Right kidney (tissue), 1 donor: ENCODE measurements around the gene AIP.
A peak's percentile ranks its signal among the peaks of the same experiment; 100 is the strongest.

Source experiments
- DNase-seq: peaks from one replicate; pipeline ENCODE4 v3.0.0-alpha.2; 2016

The AIP gene

DNA sequence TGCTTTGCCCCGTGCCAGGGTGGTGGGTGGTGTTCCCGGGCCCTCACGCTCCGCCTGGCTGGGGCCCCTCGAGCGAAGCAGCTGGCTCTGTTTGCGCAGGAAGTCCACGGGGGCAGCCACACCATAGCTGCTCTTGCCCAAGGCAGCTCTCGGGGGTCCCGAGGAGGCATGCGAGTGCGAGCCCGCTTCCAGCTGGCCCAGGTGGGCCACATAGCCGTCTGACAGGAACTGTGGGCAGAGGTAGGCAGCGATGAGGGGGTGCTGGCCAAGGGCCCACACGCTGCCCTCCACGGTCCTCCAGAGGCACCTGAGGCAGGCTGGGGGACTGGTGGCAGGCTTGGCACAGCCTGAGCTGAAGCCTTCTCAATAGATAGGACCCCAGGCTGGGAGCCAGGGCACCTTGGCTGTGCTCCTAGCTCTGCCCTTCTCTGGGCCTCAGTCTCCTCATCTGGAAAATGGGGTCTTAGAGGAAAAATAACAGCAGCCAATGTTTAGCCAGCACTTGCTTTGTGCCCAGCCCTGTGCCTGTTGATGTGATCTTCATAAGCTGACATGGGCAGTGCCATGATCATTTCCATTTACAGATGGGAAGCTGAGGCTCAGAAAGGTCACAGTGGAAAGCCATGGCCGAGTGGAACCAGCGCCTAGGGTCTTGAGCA, 9.4 kb downstream of the AIP start:
- no peak for DNase-seq

DNA sequence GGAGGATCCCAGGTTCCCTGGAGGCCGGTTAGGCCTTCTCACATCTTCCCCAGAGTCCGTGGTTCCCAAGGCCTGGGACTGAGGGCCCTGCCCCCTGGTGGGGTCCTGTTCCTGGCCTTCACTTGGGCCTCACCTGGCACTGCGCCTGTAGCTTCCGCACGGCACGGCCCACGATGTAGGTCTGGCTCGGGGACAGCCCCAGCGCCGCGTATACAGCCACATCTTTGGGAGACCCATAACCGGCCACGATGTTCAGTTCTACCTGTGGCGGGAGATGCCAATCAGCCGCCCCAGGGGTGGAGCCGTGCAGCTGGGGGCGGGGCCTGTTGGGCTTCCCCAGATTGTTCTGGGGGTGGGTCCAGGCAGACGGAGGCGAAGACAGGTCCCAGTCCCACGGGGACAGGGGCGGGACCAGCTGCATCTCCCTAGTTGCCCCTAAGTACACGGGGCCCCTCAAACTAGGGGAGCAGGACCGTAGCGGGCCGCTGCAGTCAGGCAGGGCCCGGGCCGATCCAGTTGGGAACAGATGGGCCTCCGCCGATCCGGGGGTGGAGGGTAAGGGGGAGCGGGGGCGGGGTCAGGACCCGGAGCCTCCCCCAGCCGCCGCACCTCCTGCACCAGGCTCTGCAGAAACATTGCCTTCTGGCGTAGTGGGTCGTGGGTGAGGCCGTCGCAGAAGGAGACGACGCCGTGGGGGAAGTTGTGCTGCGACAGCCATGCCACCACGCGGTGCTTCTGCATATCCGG, 10.1 kb downstream of the AIP start:
- DNase-seq = no peak

DNA sequence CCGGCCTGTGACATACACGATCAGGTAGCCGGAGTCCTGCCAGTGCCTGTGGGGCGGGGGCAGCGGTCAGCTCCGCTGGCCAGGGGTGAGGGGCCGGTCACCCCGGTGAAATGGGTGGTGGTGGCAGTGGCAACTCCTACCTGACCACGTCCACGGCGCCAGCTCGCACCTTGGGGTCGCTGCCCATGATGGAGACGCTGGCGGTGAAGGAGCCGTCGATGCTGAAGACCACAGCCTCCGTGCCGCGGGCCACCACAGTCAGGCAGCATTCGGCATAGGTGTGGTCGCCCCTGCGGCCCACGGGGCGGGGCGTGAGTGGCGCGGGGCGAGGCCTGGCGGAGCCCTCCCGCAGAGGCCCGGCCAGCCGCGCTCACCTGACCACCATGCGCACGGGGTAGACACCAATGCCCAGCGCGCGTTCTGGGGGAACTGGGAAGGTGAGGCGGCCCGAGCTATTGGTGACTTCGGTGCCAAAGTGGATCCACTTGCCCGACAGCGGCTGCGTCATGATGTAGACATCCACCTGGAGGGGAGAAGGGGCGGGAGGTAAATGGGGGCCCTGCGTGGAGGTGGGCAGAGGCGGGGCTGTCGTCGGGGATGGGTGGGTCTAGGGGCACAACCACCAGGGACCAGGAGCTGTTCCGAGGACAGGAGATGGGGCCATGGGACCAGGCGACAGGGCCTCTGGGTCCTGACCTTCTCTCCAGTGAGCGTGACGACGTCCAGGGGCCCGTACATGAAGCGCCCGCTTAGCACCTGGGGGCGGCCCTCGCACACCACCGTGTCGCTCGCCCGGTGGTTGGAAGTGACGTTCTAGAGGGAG, 10.9 kb downstream of the AIP start:
- no peak for DNase-seq

DNA sequence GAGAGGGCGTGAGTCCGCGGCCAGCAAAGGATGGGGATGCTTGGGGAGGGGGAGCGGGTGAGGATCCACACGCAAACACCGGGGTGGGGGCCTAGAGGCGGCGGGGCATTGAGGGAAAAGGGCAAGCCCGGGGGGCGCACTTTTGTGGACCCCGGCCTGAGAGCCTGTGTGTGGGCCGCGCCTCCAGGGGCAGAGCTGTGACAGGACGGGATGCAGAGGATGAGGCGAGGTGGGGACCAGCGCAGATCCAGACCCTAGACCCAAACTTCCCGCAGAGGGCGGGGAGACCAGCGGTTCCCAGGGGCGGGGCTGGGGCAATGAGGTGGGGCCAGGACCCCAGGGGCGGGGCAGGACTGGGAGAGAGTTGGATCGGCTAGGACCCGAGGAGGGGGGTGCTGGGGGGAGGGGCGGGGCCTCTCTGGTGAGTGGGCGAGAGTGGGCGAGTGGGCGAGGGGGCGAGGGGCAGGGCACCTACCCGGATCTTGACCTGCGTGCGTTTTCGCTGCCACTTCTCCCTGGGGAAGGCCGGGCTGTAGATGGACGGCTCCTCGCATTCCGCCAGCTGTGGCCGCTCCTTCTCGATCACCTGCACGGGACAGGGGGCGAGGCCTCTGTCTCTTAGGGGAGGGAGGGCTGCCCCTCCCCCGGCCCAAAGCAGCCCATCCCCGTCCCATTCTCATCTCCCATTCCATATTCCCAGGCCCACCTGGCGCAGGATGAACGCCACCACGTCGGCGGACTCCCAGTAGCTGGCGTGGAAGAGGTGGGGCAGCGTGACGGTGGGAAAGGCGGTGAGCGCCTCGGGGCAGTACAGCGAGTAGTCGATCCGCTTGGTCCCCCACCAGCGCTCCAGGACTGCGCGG, 11.8 kb downstream of the AIP start:
- DNase-seq = no peak

DNA sequence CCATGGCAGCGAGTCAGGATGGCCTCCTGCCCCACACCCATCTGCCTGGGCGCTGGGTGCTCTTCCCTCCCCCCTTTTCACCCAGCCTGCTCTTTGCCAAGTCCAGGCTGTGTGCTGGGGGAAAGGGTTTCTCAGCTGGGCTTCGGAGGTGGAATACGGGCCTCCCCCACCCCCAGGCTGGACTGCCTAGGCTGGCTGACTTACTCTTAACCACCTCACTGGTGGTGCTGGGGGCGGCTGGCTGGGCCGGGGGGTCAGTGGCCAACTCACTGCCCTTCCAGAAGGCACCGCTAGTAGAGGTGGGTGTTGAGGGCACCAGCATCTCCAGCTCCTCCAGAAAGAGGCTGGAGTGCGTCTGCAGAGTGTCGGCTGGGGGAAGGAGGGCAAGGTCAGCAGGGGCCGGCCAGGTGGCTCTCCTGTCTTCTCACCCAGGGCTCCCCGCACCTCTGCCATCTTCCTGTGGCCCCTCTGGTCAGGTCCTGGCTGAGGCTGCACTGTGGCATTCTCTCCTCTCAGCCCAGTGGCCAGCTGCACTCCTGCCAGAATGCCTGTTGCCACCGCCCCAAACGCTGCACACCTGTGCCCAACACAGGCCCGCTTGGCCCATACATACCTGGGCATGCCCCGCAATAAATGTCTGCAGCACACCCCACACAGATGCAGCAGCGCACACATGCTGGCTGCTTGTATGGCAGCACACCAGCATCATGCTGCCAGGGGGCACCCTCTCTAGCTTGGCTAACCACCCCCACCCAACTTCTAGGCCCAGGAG, 12.6 kb downstream of the AIP start:
- DNase-seq = no peak

DNA sequence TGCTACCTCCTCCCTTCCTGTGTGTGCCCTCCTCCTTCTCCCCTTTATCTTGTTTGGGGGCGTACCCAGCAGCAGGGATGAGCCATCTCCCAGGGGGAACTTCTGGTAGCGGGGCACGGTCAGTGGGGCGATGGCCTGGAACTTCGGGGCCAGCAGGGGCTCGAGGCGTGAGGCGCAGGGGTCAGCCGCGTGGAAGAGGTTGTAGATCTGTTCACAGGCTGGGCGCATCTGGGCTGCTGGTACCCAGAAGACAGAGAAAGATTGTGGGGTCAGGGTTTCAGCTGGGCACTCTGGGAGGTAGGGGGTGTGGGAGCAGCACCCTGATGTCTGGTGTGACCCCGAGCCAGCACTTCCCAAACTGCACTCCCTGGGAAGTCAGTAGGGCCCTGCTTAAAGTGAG, 13.3 kb downstream of the AIP start:
- DNase-seq = no peak

DNA sequence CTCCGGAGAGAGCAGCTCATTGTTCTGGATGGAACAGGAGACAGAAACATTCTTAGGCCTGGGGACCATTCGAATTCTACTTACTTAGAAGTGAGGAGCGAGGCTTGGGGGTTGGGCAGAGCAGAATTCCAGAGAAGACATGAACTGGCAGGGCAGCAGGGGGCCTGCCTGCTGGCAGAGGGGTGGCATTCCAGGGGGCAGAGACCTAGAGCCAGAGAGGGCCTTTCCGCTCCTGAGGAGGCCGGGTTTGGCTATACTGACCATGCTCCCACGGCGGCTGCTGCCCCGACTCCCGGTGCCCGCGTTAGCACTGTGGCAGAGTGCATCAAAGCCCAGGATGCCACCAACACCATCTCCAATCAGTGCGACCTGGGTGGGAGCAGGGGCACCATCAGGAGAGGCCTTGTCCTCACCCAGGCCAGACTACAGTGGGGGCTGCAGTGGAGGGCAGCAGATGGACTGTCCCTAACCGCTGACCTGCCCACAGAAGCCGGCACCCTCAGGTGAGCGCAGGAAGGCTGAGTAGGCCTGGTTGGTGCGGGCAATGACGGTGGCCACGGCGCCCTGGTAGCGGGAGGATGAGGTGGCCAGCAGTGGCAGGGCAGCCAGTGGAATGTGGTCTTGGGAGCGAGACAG, 14.9 kb downstream of the AIP start:
- no peak for DNase-seq

DNA sequence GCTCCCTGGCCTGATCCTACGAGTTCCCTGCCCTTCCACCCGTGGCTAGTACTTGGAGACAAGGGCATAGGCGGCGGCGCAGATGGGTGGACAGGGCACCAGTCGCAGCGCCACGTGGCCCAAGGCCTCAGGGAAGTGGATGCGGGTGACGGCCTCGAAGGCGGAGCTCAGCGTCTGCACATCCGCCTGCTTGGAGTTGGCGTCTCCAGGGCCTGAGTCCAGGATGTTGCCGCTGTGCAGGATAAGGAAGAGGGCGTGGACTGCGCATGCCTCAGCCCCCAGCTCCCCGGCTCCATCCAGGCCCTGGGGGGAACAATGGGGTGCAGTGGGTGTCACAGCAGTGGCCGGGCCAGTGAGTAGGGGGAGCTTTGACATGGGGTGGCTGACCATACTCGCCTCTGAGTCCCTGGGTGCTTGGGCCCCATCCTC, 15.7 kb downstream of the AIP start:
- DNase-seq = no peak

DNA sequence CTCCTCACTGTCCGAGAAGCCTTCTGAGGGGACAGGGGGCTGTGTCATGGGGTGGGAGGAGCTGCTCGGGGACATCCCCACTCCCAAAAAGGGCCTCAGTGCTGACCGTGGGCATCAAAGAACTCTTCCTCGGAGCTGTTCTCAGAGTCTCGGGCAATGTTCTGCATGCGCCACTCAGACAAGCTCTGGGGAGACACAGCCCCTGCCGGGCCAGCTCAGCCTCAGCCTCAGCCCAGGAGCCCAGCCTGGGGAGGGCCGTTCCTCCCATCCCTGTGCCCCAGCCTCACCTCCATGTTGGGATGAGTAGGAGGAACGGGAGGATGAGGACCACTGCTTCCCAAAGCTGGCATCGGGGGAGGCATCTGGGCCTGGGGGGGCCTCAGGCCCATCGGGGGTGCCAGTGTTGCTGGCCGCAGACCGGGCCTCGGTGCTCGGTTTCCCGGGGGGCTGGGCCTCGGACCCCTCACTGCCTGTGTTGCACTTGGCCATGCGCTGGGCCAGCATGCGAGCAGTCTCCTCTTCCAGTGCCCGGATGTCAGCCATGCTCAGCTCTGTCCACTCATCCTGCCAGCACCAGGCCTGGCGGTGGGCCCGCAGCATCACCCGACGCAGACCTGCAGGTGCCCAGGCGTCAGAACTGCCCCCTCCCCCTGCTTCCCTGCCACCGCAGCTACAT, 17.1 kb downstream of the AIP start:
- DNase-seq = no peak

DNA sequence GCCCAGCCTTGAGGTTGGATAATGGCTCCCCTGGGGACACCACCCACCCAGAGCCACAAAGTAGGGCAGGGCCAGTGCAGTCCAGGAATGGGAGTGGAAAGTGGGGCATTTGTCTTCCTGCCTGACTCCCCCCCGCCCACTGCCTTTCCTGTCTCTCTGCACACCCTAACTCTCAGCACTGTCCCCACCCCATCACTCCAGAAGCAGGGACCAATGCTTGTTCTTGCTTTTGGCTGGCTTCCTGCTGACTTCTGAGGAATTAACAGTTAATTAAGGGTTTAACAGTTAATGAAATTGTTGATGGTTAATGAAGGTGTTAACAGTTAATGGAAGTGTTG, 17.6 kb downstream of the AIP start:
- no peak for DNase-seq

DNA sequence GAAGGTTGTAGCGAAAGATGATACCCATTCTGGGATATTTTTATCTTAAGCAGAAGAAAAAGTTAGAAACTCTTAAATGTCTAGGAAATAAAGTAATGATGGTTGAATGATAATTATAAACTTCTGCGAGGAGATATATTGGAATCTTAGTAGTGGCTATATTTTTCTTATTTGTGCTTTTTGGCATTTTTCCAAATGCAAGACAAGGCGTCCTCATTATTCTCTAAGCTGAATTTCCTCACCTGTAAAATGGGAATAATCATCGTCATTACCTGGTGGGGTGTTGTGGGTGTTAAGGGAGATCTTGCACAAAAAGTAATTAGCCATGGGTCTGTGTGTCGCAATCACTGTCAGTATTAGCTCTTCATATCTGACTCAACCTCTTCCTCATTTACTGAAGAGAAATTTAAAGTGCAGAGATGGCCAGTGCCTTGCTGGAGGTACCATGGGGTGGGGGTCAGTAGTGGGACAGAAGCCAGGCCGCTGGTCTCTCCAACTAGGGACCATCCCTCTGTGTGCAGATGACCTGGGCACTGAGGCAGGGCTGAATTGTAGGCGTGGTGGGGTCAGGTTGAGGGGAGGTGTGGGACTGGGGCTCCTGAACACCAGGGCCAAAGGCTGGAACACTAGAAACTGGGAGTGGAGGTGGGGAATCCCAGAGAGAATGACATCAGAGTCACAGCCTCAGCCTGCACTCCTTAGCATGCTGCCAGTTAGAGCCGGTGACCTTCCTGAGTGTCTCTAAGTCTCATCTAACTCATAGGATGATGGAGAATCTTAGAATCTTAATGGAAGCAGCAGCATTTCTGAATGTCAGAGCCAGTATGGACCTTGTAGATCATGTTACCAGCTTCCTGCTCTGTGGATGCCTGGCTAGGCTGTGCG, 18.2 kb downstream of the AIP start:
- DNase-seq = no peak

DNA sequence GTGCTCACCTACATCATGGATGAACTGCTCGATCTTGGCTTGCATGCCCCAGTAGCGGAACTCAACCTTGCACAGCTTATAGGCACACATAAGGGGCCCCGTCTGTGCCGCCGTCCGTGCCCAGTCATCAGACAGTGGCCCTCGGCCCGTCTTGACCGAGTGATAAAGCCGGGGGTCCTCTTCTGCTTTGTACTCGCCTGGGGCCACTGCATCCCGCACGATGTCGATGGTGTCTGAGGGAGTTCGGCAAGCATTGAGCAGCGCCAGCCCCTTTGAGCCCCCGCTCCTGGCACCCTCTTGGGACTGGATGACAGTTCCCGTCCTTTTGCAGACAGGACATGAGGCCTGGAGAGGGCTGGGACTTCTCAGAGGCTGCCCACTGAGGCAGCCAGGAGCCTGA, 19.0 kb downstream of the AIP start:
- DNase-seq = no peak

DNA sequence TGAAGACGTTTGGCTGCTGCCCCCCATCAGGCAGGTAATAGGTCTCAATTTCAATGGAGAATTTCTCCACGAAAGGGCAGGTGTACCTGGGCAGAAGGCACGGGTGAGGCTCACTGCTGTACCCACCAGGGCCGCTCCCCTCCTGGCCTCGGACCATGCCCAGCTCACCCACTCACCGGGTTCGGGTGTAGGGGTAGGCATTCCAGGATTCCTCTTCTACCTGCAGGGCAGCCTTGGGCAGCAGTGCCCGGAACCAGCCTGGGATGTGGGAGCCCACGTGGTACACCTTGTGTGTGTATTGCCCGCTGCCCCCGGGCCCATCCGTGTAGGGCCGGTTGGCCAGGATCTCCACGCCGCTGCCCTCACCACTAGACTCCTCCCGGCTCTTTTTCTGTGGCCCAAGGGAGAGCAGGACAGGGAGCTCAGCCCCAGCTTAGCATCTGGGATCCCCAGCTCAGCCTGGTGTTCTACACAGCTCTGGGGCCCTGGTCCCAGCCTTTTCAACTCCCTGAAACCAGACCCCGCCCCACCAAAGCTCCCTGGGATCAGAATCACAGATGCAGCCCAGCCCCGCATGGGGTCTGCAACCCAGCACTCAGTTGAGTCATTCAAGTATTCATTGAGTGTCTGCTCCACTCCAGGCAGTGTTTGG, 19.6 kb downstream of the AIP start:
- DNase-seq = no peak

DNA sequence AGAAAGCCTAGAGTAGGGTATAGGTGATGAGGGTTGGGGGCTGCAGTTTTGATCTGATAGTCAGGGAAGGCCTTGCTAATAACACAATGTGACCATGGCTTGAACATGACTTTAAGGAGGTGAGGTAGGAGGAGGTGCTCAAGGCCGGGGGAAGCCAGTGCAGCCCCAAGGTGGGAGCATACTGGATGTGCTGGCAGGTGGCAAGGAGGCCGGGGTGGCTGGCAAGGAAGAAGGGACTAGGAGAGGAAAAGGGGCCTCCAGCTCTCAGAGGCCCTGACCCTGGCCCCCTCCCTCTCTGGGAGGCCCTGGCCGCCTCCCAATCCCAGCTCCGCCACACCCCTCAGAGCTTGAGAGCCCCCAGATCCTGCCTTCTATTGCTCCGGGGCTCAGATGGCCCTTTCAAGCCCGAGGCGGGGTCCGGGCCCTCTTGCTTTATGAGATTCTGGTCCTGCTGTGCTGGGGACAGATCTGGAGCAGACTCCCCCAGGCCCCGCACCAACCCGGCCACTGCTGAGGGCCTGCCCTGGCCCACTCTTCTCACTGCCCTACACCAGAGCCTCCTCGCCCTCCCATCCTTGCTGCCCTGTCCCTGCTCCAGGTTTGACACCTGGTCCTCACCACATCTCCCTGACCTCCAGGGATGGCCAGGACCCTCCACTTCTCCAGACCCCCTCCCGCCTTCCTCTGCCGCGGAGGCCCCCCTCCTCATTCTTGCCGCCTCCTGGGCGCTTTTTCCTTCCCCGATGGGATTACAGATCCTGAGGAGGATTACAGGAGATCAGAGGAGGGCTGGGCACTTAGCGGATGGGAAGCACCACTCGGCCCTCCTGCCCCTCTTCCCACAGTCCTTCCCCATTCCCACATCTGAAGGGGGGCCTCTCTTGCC, 20.5 kb downstream of the AIP start:
- no peak for DNase-seq

DNA sequence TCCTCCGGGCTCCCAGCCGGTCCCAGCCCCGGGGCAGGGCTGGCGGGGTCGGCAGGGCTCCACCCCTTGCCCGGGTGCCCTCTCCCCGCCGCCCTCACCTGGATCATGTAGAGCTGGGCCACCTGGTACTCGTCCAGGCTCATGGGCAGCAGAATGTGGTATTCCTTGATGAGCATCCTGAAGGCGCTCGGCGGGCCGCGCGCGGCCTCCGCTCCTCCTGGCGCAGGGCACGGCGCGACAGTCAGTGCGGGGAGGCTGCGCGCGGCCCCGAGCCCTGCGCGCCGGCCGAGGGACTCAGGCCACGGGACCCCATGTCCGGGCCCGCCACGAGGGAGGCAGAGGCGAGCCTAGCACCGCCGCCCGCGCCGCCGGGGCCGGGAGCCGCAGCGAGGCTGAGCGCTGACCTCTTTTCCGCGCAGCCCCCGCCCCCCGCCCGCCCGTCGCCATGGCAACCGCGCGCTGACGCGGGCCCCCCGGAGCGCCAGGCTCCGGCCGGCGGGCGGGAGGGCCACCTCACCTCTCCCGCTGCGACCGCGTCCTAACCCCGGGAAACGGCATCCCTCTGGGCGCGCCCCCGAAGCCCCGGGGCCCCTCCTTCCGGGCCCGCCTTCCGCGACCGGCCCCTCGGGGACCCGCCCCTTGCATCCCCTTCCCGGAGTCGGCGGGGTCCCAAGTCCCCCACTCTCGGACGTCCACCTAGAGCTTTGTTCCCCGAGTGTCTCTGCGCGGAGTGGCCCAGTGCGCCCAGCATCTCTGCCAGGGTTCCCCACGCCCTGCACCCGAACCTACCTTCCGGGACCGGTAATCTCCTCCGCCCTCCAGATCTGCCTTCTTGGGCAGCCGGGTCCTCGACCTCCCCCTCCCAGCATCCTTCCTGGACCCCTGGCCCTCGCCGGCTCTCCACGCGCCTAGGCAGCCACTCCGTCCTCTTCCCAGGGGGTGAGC, 21.5 kb downstream of the AIP start:
- DNase-seq = peak; percentile 76

DNA sequence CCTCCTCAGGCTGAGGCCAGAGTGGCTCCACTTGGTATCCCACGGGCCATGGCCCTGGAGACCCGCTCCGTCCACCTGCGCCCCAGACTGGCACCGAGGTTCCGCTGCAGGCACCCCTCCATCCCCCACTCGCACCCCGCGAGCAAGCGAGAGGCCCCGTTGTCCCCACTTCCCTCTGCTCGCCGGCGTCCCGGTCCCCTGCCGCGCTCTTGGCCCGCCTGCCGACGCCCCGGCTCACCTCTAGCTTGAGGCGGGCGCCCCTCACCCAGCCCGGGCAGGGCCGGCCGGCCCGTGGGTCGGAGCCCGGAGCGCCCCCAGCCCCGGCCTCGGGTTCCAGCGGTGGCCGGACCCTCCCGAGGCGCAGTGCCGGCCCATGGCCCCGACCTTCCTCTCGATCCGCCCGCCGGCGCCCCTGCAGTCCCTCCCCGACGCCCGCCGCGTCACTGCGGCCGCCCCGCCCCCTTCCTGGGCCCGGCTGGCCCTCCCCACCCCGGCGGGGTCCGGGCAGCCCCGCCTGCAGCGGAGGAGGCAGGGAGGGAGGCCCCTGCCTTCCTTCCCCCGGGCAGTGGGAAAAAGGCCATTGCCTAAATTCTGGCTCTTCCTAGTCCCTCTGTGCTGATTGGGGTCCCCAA, 22.2 kb downstream of the AIP start, which contains the start of gene PITPNM1:
Gene PITPNM1, minus strand, starts transcription at position 414 of the 632 bp plus-strand sequence. CDS start 1,183 bp downstream, outside the sequence.
- peak; percentile 73 for DNase-seq
